ENCODE results near the gene KCNQ1.

DNA sequence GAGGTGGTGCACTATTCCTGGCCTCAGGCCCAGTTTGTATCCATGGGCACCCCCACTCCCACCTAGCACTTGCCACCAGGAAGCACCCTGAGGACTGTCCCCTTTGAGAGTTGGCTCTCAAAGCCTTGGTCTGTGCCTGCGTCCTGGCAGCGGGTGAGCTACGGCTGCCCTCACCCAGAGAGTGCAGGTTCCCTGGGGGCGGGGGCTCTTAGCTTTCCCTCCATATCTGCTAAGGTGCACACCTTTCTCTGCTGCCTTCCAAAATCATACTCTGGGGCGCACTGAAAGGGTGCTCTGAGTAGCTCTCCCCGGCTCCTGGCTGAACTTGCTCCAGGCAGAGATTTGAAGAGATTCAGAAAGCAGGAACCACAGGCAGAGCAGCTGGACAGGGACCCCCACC lies 7.1 kb downstream of the KCNQ1 start:
- TF ChIP-seq, protein P1, sequence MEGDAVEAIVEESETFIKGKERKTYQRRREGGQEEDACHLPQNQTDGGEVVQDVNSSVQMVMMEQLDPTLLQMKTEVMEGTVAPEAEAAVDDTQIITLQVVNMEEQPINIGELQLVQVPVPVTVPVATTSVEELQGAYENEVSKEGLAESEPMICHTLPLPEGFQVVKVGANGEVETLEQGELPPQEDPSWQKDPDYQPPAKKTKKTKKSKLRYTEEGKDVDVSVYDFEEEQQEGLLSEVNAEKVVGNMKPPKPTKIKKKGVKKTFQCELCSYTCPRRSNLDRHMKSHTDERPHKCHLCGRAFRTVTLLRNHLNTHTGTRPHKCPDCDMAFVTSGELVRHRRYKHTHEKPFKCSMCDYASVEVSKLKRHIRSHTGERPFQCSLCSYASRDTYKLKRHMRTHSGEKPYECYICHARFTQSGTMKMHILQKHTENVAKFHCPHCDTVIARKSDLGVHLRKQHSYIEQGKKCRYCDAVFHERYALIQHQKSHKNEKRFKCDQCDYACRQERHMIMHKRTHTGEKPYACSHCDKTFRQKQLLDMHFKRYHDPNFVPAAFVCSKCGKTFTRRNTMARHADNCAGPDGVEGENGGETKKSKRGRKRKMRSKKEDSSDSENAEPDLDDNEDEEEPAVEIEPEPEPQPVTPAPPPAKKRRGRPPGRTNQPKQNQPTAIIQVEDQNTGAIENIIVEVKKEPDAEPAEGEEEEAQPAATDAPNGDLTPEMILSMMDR (conservative IDR thresholded peaks at IDR 0.05 in 1 of 2, IDR thresholded peaks at IDR 0.05 in 1 of 2; ENCODE audit: low read depth in 1 of 2, low read length in 2 of 2) = no peak
- no peak for TF ChIP-seq EZH2 (IDR thresholded peaks at IDR 0.05; ENCODE audit: low read length, missing control alignments)

All from fibroblast of lung (primary cell).